NCI-H1417 (cell line): ENCODE data around the gene REXO1.

Experiments
- DNase-seq, 3 experiments: peaks; one replicate each; lab custom pipeline; 2025; lab: John Stamatoyannopoulos, UW

Gene REXO1

GRCh38 chr19:1790054-1790792, 58.1 kb downstream of the REXO1 start:
- no peak for DNase-seq

- DNase-seq = no peak
Observed at GRCh38 chr19:1789261-1790041, 58.8 kb downstream of the REXO1 start.

GRCh38 chr19:1787116-1787515, 61.2 kb downstream of the REXO1 start:
- DNase-seq = no peak

GRCh38 chr19:1786668-1787067, 61.6 kb downstream of the REXO1 start:
- no peak for DNase-seq

GRCh38 chr19:1785310-1785709, 63.0 kb downstream of the REXO1 start:
- DNase-seq = no peak

GRCh38 chr19:1783874-1784273, 64.4 kb downstream of the REXO1 start:
- DNase-seq = no peak

GRCh38 chr19:1783354-1783753, 64.9 kb downstream of the REXO1 start:
- DNase-seq = no peak

- DNase-seq = no peak
Observed at GRCh38 chr19:1782521-1782920, 65.8 kb downstream of the REXO1 start.

GRCh38 chr19:1780272-1780958, 67.9 kb downstream of the REXO1 start:
- DNase-seq = no peak

- DNase-seq = no peak
Observed at GRCh38 chr19:1779574-1779973, 68.7 kb downstream of the REXO1 start.

GRCh38 chr19:1777149-1777548, 71.1 kb downstream of the REXO1 start:
- no peak for DNase-seq

- DNase-seq = no peak
Observed at GRCh38 chr19:1776606-1777147, 71.6 kb downstream of the REXO1 start.

GRCh38 chr19:1775951-1776605, 72.2 kb downstream of the REXO1 start:
- DNase-seq = no peak

GRCh38 chr19:1774989-1775772, 73.1 kb downstream of the REXO1 start:
- no peak for DNase-seq

GRCh38 chr19:1773184-1773583, 75.1 kb downstream of the REXO1 start:
- peak in 1 of 3 experiments; percentile 12 for DNase-seq

GRCh38 chr19:1770866-1771576, 77.3 kb downstream of the REXO1 start:
- no peak for DNase-seq

GRCh38 chr19:1769645-1769985, 78.7 kb downstream of the REXO1 start:
- DNase-seq = no peak

- no peak for DNase-seq
Observed at GRCh38 chr19:1768918-1769644, 79.2 kb downstream of the REXO1 start.

- DNase-seq = no peak
Observed at GRCh38 chr19:1768248-1768647, 80.0 kb downstream of the REXO1 start.

GRCh38 chr19:1767464-1767933, 80.8 kb downstream of the REXO1 start:
- peak in 1 of 3 experiments; percentile 51 for DNase-seq
